Measurements from ENCODE around the gene SPRN.

SPRN gene

DNA sequence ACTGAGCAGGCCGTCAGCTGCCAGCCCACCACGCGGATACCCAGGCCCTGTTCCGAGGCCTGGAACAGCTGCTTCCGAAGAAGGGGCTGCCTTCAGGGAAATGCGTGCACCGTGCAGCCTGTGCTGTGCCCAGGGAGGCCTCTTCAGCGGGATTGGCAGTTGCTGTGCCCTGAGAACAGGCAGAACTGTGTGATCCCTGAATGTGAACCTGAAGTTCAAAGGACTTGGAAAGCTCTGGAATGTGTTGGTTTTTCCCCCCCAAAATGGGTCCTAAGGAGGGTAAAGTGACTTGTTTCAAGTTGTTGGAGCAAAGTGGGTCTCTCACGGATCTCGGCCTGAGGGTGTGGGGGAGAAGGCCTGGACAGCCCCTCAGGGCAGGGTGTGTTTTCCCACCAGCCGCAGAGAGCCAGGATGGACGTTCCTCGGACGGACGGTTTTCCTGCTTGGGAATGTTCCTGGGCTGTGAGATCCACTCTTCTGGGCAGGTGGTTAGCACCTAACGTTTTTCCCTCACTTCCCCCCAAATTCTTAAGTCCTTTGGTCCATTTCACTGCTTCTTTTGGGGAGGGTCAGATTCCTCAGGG is 2.1 kb downstream of the SPRN start:
- DNase-seq (ENCODE audit: low read depth, low spot score): no peak
- TF ChIP-seq, protein P1, sequence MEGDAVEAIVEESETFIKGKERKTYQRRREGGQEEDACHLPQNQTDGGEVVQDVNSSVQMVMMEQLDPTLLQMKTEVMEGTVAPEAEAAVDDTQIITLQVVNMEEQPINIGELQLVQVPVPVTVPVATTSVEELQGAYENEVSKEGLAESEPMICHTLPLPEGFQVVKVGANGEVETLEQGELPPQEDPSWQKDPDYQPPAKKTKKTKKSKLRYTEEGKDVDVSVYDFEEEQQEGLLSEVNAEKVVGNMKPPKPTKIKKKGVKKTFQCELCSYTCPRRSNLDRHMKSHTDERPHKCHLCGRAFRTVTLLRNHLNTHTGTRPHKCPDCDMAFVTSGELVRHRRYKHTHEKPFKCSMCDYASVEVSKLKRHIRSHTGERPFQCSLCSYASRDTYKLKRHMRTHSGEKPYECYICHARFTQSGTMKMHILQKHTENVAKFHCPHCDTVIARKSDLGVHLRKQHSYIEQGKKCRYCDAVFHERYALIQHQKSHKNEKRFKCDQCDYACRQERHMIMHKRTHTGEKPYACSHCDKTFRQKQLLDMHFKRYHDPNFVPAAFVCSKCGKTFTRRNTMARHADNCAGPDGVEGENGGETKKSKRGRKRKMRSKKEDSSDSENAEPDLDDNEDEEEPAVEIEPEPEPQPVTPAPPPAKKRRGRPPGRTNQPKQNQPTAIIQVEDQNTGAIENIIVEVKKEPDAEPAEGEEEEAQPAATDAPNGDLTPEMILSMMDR (IDR thresholded peaks at IDR 0.05; ENCODE audit: insufficient read depth, low read length, missing control alignments): no peak
- CTCF ChIA-PET: interaction anchor here (0.9 to 1.6 kb wide), 2 partner anchors 92 to 93 kb away, joined by 3 to 5 read pairs; no protein-coding TSS in a partner anchor
- H3K4me3 ChIP-seq (ENCODE audit: low read depth, low read length): no peak overlapping the region
- POLR2A ChIA-PET: no interaction called here

GRCh38 chr10:133421336-133422222 is 2.8 kb downstream of the SPRN start:
- H3K4me3 ChIP-seq (ENCODE audit: low read depth, low read length): no peak overlapping the region
- POLR2A ChIA-PET: no interaction called here
- CTCF ChIA-PET: interaction anchor here (0.9 to 2.0 kb wide), 4 partner anchors 11 to 92 kb away, joined by 3 to 6 read pairs (median 4); no protein-coding TSS in a partner anchor
- TF ChIP-seq, protein P1 (IDR thresholded peaks at IDR 0.05; ENCODE audit: insufficient read depth, low read length, missing control alignments): no peak
- no peak for DNase-seq (ENCODE audit: low read depth, low spot score)

DNA sequence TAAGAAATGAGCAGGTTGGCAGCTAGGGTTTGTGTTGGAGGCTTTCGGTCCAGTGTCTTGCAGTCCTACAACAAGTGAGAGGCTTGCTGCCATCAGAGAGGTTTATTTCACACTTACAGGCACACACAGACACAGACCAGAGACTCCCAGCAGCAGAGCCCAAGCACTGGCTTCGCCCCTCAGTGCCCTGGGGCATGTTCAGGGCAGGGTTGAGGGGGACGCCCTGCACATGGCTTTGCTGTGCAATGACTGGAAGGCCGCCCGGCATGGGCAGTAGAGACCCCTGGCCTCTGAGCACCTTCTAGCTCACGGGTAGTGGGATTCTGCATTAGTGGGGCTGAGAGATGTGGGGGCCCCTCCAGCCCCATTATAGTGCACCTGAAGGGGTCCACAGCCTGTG is 3.8 kb downstream of the SPRN start:
- CTCF ChIA-PET: interaction anchor here (1.0 to 2.0 kb wide), 2 partner anchors 10 to 18 kb away, joined by 4 to 6 read pairs; no protein-coding TSS in a partner anchor
- no peak overlapping the region for H3K4me3 ChIP-seq (ENCODE audit: low read depth, low read length)
- POLR2A ChIA-PET: no interaction called here
- no peak for DNase-seq (ENCODE audit: low read depth, low spot score)
- TF ChIP-seq, protein P1 (IDR thresholded peaks at IDR 0.05; ENCODE audit: insufficient read depth, low read length, missing control alignments): no peak

- ChIA-PET POLR2A (no interaction called here), CTCF (interaction anchor here (1.0 to 2.0 kb wide), 2 partner anchors 9 to 19 kb away, joined by 4 to 6 read pairs; no protein-coding TSS in a partner anchor)
These were observed 4.4 kb downstream of the SPRN start for GRCh38 chr10:133420028-133420427.

GRCh38 chr10:133419211-133419950 is 5.0 kb downstream of the SPRN start:
- DNase-seq (ENCODE audit: low read depth, low spot score): no peak
- TF ChIP-seq, protein P1 (IDR thresholded peaks at IDR 0.05; ENCODE audit: insufficient read depth, low read length, missing control alignments): no peak
- ChIA-PET CTCF (interaction anchor here (2.0 kb wide), 1 partner anchor 9 kb away, joined by 6 read pairs; no protein-coding TSS in a partner anchor), POLR2A (no interaction called here)
- no peak overlapping the region for H3K4me3 ChIP-seq (ENCODE audit: low read depth, low read length)

More at GRCh38 chr10:133420028-133420427, 4.4 kb downstream of the SPRN start:
- TF ChIP-seq, protein P1 (IDR thresholded peaks at IDR 0.05; ENCODE audit: insufficient read depth, low read length, missing control alignments): no peak
- H3K4me3 ChIP-seq (ENCODE audit: low read depth, low read length): no peak overlapping the region
- no peak for DNase-seq (ENCODE audit: low read depth, low spot score)

All from AG04449 (cell line).